ENCODE measurements around the gene ITPKB. TPM values are rescaled to one million over a fixed set of nuclear protein-coding genes. Genes with fewer than 3 reads are reported as not detected.
A peak's percentile ranks its signal among the peaks of the same experiment; 100 is the strongest.

The ITPKB gene
- polyA plus RNA-seq, 1 experiment: 2.8 TPM

GRCh38 chr1:226635456-226635941 lies 103.6 kb downstream of the ITPKB start:
- Histone ChIP-seq H3K27ac (ENCODE audit: low read depth, low read length) (no peak overlapping the region), H3K27me3 (ENCODE audit: control insufficient read depth, insufficient read depth, low read length) (no peaks in the 10 kb centered on the region), H3K9me3 (ENCODE audit: control insufficient read depth, insufficient read depth, low read length) (no peaks in the 10 kb centered on the region; the same call in 1 of the 2 replicates), H3K4me3 (ENCODE audit: low read depth, low read length) (no peak overlapping the region)
- CTCF ChIA-PET: interaction anchor here (0.9 to 9.2 kb wide), 8 partner anchors 10 to 191 kb away, joined by 3 to 138 read pairs (median 5); no protein-coding TSS in a partner anchor
- POLR2A ChIA-PET: interaction anchor here (0.7 kb wide), 1 partner anchor 9 kb away, joined by 3 read pairs; no protein-coding TSS in a partner anchor
- TF ChIP-seq CTCF (IDR thresholded peaks at IDR 0.05; ENCODE audit: low read depth, low read length): no peak
- no peak for DNase-seq (ENCODE audit: low read depth, low spot score)

- POLR2A ChIA-PET: interaction anchor here (0.7 kb wide), 1 partner anchor 8 kb away, joined by 3 read pairs; no protein-coding TSS in a partner anchor
- DNase-seq (ENCODE audit: low read depth, low spot score): no peak
- no peaks in the 10 kb centered on the region; the same call in 1 of the 2 replicates for H3K9me3 ChIP-seq (ENCODE audit: control insufficient read depth, insufficient read depth, low read length)
- no peak overlapping the region for H3K4me3 ChIP-seq (ENCODE audit: low read depth, low read length)
- no peak overlapping the region for H3K27ac ChIP-seq (ENCODE audit: low read depth, low read length)
- CTCF ChIA-PET: interaction anchor here (0.6 to 9.2 kb wide), 12 partner anchors 9 to 518 kb away, joined by 3 to 138 read pairs (median 4); no protein-coding TSS in a partner anchor
- no peaks in the 10 kb centered on the region for H3K27me3 ChIP-seq (ENCODE audit: control insufficient read depth, insufficient read depth, low read length)
- TF ChIP-seq CTCF (IDR thresholded peaks at IDR 0.05; ENCODE audit: low read depth, low read length): no peak
These were observed 104.4 kb downstream of the ITPKB start for GRCh38 chr1:226634611-226635246.

GRCh38 chr1:226634166-226634588 lies 104.9 kb downstream of the ITPKB start:
- no peak overlapping the region for H3K4me3 ChIP-seq (ENCODE audit: low read depth, low read length)
- DNase-seq (ENCODE audit: low read depth, low spot score): no peak
- no peaks in the 10 kb centered on the region for H3K27me3 ChIP-seq (ENCODE audit: control insufficient read depth, insufficient read depth, low read length)
- POLR2A ChIA-PET: no interaction called here
- H3K9me3 ChIP-seq (ENCODE audit: control insufficient read depth, insufficient read depth, low read length): no peaks in the 10 kb centered on the region; the same call in 1 of the 2 replicates
- H3K27ac ChIP-seq (ENCODE audit: low read depth, low read length): no peak overlapping the region
- peak; percentile 96 for TF ChIP-seq CTCF (IDR thresholded peaks at IDR 0.05; ENCODE audit: low read depth, low read length)
- CTCF ChIA-PET: interaction anchor here (0.7 to 9.2 kb wide), 12 partner anchors 9 to 687 kb away, joined by 3 to 138 read pairs (median 4); no protein-coding TSS in a partner anchor

GRCh38 chr1:226633541-226634165 lies 105.4 kb downstream of the ITPKB start:
- no peaks in the 10 kb centered on the region; the same call in 1 of the 2 replicates for H3K9me3 ChIP-seq (ENCODE audit: control insufficient read depth, insufficient read depth, low read length)
- no peak overlapping the region for H3K4me3 ChIP-seq (ENCODE audit: low read depth, low read length)
- no peak for DNase-seq (ENCODE audit: low read depth, low spot score)
- H3K27me3 ChIP-seq (ENCODE audit: control insufficient read depth, insufficient read depth, low read length): no peaks in the 10 kb centered on the region
- ChIA-PET POLR2A (interaction anchor here (0.5 kb wide), 1 partner anchor 215 kb away, joined by 15 read pairs; no protein-coding TSS in a partner anchor), CTCF (interaction anchor here (0.6 to 9.2 kb wide), 13 partner anchors 8 to 687 kb away, joined by 3 to 138 read pairs (median 4); no protein-coding TSS in a partner anchor)
- peak overlapping the region; percentile 21 for H3K27ac ChIP-seq (ENCODE audit: low read depth, low read length)
- TF ChIP-seq CTCF (IDR thresholded peaks at IDR 0.05; ENCODE audit: low read depth, low read length): no peak
